Activated CD8-positive, alpha-beta memory T cell treated with anti-CD3 and anti-CD28 coated beads for 1 hour (primary cell): ENCODE results near the gene TAS1R2.

Source experiments
- DNase-seq, 2 donors: peaks; one replicate each; pipeline ENCODE4 v3.0.0-alpha.2; 2020; ENCODE audit warnings: low read depth in 1 of 2; ENCODE audit errors: extremely low read depth in 1 of 2

The TAS1R2 gene

DNA sequence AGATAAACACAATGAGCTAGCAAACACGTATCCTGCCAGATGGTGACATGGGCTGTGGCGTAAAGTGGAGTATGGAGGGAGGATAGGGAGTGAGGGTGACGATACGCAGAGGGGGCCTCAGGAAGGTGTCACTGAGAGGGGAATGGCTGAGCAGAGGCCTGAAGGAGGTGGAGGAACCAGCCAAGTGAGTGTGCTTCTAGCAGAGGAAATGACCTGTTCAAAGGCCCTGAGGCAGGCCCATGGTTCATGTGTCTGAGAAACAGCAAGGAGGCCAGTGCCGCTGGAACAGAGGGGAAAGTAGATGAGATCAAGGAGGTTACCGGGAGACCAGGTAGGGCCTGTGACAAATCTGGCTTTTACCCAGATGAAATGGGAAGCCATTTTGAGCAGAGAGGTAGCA is 36.0 kb downstream of the TAS1R2 start:
- DNase-seq, result no peak

DNA sequence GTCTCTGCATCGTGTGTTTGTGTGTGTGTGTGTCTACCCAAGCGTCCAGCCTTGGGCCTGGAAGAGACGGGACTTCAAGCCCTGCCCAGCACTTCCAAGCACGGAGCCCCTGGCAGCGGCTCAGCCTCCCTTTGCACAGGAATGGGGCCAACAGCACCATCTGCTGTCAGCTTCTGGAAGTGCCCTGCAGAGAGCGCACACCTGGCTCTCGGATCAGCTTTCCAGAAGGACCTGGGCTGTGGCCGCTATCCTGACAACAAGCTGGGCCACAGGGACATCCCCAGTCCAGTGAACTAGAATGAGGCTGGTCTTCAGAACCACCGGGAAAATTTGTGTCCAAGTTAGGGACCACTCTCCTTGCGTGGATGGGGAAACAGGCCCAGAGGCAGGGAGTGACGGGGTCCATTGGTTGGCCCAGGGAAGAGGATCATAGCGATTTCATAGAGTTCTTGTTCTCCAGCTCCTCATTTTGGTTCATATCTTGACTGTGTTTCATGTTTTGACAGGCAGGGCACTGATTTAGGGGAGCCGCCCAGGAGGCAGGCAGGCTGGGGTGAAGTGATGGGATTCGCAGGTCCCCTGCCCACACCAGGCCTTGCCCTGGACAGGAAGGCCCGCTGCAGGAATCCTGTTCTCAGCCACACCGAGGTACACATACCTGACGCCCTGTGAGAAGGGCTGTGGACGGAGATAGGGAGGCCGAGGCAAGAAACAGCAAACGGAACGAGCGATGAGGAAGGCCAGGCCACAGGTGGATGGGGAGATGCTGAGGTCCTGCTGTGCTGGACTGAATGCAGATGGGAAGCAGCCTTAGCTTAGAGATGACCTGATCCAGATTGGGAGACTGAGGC is 38.4 kb downstream of the TAS1R2 start:
- DNase-seq, result peak; percentile 4 to 38

DNA sequence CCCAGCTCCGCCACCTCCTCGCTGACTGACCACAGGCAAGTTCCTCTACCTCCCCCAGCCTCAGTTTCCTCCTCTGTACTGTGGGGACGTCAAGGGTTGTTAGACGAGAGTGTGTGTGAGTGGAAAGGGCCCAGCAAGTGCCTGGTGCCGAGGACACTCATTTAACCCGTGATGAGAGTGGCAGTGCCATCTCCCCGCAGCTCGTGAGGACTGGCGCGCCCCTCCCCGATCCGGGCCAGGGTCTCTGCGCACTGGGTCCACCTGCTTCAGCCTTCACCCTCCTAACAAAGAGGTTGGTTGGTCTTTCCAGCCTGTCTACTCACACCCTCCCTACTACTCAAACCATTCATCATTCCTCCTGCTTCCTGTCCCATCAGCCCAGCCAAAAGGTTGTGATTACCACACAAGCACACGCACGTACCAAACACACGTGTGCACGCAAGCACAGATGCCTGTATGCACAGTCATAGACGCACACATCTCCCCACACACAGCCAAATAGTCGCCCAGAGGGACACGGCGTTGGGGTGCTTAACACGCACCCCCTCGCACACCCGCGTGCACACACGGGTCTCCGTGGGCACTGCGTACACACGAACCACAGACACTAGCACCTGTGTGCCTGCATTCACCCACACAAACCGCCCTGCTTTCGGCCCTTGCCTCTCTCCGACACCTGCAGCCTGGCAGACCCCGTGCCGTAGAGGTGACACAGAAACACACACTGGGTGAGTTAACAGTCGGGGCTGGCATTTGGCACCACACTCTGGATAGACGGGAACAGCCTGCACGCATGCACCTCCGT is 39.3 kb downstream of the TAS1R2 start:
- no peak for DNase-seq

DNA sequence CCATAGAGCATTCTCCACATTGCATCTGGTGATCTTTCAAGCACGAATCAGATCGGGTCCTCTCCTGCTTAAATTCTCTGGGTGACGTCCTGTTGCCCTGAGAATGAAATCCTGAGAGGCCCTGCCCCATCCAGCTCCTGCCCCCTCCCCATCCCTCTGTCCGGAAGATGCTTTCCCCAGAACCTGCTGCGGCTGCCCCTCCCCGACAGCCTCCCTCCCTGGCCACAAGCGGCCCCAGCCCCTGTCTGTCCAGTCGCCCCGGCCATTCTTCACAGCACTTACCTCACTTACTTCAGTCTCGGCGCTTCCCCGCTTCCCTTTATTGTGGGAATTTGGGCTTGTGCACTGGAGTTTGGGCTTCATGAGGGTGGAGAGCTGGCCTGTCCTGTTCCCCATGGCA is 40.3 kb downstream of the TAS1R2 start:
- no peak for DNase-seq

DNA sequence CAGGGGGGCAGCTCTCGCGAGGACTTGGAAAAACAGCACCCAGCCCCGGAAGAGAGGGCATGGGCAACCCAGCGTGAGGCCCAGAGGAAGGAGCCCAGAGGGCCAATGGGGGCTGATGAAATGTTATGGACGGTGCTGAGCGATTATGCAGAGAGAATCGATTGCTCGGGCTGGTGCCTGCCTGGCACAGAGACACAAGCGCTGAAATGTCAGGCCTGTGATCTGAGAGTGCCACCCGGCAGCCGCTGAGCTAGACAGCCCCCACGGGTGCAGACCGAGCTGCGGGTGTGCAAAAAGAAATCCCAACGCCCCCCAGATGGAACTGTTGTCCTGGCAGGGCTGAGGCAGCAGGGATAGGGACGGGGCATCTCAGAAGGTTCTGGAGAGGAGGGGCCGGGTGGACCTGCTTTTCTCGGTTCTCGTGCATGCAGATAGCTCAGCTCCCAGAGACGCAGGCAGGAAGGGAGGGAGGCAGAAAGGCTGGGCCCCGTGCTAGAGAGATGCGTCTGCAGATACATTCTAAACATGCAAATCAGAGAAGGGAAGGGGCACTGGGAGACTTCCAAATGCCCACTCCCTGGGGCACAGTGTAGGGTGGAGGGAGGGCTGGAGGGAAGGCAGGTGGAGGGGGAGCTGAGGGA is 41.5 kb downstream of the TAS1R2 start:
- DNase-seq, result no peak

DNA sequence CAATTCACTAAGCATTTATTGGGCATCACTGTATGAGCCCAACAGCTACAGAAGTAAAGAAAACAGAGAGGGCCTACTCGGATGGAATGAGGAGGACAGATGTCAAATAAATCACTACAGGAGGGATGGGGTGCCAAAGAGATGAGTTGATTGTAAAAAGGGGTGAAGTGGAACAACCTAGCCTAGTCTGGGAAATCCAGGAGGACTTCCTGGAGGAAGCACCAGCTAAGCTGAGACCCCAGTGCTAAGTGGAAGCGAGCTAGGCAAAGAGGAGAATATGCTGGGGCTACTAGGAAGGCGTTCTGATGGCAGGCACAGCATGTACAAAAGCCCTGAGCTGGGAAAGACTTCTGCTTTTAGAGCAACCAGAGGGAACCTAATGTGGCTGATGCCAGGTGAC is 42.1 kb downstream of the TAS1R2 start:
- no peak for DNase-seq

DNA sequence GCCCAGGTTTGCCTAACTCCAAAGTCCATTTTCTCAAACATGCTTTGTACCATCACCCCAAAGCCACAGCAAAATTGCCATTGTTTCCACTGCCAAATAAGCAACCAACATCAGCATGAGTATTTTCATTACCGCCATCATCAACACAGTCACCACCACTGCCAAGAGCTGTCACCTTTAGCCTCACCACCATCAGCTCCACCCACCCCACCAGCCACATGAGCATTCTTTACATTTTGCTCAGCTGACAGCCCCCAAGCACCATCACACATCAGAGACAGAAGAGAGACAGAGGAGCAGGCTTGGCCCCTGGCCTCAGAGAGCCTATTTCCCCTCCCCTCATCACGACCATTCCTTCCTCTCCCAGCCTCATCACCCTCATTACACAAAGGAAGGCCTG is 42.7 kb downstream of the TAS1R2 start:
- no peak for DNase-seq

DNA sequence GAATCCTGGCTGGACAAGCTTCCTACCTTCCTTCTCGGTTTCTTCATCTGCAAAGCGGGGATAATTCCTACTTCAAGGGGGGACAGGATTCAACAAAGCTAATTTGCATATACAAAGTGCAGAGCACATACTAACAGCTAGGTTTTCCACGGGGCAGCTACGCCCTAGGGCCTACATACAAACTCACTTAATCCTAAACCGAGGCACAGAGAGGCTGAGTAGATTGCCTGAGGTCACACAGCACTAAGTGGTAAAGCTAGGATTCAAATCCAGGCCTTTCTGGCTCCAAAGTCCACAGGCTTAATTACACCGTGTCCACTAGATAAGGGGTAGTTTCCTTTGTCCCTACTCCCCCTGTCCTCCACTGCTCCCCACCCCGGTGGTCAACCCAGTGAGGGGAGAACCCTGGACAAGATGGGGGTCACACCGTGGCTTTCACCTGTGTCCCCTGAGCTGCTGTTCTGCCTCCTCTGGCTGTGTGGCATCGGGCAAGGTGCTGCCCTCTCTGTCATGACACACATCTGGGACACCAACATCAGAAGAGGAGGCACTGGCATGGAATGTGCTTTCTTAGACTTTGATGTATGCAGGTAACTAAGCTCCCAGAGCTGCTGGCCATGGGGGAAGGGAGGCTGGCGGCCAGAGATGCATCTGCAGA is 44.5 kb downstream of the TAS1R2 start:
- no peak for DNase-seq

DNA sequence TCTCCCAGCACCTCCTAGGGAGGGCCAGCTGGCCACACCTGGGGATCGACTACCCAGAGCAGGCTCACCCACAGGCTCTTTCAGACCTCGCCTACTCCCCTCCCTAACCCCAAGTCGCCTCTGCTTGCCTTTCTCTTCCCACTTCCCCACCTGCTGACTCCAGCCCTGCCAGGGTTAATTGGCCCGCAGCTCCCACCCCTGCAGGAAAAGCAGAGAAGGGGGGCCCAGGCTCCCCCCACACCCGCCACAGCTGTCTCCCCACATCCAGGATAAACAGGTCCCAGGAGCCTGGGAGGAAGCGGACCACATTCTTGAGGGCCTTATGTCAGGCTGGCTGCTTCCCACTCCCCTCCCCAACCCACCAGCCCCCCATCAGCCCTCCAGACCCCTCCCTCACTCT is 45.0 kb downstream of the TAS1R2 start:
- no peak for DNase-seq

DNA sequence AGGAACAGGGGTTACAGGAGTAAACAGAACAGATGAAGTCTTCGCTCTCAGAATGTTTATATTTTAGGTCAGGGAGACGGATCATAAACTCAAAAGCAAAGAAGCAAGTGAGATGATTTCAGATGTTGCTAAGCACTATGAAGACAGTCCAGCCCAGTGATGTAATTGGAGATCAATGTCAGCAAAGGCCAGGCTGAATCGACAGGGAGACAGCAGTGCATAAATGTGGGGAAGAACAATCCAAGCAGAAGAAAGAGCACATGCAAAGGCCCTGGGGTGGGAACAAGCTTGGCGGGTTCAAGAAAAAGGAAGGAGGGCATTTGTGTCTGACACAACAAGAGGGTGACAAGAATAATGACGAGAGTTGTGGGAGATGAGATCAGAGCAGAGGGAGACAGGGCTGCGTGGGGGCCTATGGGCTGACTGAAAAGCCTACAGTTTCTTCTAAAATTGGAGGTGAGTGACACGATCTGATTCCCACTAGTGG is 47.0 kb downstream of the TAS1R2 start:
- DNase-seq, result no peak

DNA sequence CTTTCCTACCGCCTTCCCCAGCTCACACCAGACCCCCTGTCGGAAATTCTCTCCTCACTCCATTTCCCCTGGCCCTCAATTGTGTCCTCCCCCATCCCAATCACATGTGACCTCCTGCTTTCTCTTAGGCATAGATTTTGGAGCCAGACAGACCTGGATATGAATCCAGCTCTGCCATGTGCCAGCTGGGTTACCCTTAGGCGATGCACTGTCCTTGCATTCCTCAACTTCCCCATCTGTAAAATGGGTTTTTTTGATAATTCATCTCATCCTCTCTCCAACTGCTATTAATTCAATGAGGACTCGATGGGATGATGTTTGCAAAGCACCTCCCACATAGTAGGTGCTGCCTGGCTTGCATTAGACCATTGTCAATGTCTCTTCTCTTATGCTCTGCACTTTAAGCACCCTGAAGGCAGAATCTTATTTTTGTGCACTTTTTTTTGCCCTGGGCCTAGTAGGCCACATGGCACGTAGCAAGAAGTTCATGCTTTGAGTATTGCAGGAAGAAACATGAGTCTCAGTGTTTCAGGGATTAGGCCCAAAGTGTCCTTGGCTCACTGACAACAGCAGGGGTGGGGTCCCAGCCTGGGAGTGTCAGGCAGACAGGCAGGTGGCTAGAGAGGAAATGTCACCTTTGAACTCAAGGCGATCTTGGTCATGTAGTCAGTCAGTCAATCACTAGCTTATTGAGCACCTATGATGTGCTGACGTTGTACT is 47.6 kb downstream of the TAS1R2 start:
- no peak for DNase-seq

DNA sequence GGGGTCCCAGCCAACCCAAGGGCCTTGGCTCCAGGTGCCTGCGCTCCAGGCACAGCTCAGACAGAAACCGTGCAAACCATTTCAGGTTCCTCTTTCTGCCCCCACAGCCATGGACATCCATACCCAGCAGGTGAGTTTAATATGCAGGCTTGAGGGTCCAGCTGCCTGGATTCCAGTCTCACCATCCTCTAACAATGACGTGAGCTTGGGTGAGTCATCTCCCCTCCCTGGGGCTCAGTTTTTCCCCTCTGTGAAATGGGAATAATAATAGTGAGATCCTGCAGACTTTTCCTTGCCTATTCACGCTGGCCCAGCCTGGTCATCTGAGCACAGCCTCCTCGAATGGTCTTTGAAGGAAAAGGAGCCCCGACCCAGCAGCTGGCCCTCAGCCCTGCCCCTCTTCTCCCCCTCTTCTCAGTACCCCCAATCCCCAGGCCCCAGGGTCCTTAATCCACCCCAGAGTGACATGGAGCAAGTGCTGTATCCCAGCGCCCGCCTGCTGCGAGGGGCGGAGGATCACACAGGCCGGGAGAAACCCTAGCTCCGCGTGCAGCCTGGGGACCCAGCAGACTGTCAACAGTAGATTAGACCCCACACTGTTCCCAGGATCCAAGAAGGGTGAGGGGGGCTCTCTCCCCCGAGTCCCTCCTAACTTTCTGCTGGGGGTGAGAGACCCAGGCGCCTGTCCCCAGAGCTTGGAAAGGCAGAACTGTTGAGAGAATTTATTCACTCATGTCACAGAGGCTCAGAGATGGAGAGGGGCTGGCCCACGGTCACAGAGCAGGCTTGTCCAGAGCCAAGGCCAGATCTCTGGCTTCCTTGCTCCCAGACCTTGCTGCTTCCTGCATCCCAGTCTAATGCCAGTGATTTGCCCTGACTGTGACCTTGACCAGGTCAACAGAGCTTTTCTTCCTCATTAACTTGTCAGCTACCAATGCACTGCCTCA is 49.2 kb downstream of the TAS1R2 start:
- DNase-seq, result no peak

DNA sequence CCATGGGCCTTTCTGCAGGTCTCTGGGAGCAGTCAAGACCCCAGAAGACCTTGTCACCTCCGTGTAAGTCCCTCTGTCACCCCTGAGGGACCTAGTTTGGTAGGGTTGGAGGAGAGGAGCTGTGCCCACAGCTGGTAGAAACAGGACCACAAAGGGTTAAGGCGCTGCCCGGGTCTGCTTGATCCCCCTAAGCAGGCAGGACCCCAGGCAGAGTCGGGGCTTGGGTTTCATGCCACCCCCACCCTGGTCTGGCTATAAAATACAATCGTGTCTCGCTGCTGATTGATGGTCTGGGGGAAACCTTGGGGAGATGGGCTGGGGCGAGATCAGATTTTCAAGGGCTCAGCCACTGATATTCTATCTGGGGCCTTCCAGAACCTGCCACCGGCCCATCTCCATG is 50.9 kb downstream of the TAS1R2 start:
- DNase-seq, result no peak

DNA sequence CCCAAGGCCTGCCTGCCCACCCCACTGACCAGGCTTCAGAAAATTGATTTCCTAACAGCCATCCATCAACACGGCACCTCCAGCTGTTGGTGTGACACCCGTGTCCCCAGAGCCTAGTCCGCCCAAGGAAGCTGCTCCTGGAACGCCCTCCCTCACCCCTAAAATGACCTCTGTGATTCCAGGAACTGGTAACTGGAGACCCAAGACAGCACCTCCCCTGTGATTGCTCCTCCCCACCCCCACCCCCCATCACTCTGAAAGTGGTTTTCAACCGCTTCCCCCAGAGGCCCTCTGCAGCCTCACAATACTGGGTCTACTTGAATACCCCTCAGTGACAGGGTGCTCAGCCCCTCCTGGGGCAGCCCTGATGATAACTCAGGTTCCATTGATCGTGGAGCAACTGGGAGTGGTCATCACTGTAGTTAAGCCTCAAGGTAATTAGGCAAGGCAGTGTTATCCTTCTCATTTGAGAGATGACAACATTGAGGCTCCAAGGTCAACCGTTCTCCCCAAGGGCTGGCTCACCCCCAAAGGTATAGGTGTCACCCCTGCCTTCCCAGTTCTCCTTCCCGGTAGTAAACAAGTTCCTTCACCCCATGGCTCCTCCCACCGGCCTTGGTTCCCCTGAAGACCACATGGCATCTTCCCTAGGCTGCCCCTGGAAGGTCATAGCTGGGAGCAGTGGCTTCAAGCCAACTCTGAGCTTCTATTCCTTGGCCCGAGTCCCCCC is 52.0 kb downstream of the TAS1R2 start:
- DNase-seq, result no peak

DNA sequence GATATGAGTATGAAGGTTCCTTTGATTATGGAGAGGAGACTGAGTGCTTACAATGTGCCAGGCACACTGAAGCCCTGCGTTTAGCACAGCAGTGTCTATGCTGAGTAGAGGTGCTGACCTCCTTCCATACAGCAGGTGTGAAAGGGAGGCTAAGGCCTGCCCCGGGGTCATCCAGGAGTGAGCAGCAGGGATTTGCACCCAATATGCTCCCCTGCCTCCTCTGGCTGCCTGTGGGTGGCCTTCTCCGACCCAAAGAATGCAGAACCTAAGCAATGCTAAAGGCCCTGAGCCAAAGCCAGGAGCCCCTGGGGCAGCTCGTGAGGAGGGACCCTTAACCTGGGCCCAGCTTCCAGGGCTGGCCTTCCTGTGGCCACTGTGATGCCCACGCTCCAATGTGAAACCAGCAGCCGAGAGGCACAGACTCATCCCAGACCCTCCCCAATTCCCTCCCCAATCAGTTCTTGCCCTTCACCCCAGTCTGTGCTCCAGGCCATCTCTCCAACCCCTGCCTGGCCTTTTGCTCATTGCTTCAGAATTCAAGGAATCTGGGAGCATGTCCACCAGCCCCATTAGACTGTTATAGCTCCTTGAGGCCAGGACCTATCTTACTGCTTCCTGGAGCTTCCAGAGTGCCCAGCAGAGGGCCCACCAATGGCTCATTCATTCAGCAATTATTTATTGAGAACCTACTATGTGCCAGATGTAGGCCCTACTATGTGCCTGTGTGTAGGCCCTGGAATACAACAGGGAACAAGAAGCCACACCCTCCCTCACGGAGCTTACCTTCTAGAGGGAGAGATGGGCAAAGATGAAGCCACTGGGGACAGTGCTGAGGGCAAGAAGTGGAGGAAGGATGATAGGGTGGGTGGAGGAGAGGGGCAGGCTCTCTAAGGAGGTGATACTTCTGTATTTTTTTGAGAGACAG is 53.3 kb downstream of the TAS1R2 start:
- DNase-seq, result no peak

DNA sequence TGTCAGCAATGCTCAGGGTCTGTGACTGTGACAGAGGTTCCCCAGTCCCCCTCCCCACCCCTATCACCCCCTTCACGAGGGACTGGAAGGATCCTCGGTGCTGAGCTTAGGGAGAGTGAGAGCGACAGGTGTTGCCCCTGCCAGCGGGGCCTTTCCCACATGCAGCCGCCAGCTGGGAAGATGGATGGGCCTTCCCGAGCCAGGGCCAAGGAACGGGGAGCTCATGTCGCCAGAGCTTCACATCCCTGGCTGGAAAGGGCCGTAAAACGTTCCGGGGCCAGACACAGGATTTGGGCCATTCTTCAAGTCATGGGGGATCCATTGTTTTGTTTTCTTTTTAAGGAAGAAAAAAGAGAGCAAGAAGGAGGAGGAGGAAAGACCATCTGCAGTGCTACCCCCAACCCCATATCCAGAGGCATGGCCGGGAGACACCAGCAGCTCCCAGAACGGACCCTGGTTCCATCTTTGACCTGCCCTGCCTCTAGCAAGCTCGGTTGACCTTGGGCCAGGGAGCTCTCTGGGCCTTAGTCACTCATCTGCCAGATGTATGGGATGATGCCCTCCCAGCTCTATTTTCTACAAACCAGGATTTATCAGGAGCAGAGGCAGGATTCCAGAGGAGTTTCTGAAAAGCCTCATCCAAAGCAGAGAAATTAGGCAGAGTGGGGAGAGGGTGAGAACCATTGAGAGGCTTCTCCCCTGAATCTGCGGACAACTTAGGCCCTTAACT is 54.1 kb downstream of the TAS1R2 start:
- DNase-seq, result no peak

DNA sequence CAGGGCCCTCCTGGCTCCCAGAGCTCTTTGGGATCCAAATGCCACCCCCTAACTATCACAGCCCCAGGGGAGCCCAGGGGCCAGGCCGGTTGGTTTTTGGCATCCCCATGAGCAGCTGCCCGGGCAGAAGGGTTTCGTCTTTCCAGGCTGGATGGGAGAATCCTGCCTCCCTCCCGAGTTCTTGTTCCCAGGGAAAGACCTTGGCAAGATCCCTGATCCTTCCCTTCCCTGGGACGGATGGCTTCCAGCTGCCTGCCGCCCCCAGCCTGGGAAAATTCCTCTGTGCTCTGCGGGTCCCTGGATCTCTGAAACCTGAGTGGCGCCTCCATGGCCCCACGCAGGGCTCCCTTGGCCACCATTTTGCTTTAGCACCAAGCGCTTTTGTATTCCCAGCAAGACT is 55.6 kb downstream of the TAS1R2 start:
- DNase-seq, result no peak
